NOMO-1 treated with dmso at 0.1 percent for 144 hours (cell line): ENCODE data around the gene RELA.

ENCODE experiments used
- DNase-seq: peaks from one replicate; lab custom pipeline; 2025; ENCODE audit not compliant: unreplicated experiment; lab: John Stamatoyannopoulos, UW

Gene RELA

GRCh38 chr11:65615229-65615949 is 47.3 kb downstream of the RELA start, which contains the start of gene PCNX3:
Gene PCNX3 (plus strand): TSS chr11:65615776. CDS start chr11:65616312, 536 bp downstream.
- peak; percentile 100 for DNase-seq

- DNase-seq: no peak
Measured at GRCh38 chr11:65613091-65613928, 49.4 kb downstream of the RELA start.

- no peak for DNase-seq
Measured at GRCh38 chr11:65612691-65613090, 50.0 kb downstream of the RELA start.

GRCh38 chr11:65611758-65612603 is 50.7 kb downstream of the RELA start:
- DNase-seq: no peak

- peak; percentile 76 for DNase-seq
Measured at GRCh38 chr11:65611028-65611757, 51.5 kb downstream of the RELA start.

- no peak for DNase-seq
Measured at GRCh38 chr11:65610404-65610803, 52.3 kb downstream of the RELA start.

- no peak for DNase-seq
Measured at GRCh38 chr11:65609665-65610064, 53.1 kb downstream of the RELA start.

GRCh38 chr11:65609229-65609628 is 53.5 kb downstream of the RELA start:
- DNase-seq: no peak

GRCh38 chr11:65607614-65608426 is 54.9 kb downstream of the RELA start:
- DNase-seq: no peak

- DNase-seq: no peak
Measured at GRCh38 chr11:65606876-65607613, 55.7 kb downstream of the RELA start.

GRCh38 chr11:65604258-65604657 is 58.5 kb downstream of the RELA start:
- DNase-seq: no peak
